Activated CD4-positive, alpha-beta T cell treated with anti-CD3 and anti-CD28 coated beads, Interleukin-2, amount 10 ng/mL, durations not matched to agents 24 days and 14 days (primary cell): ENCODE results near the gene TCEA2. TPM values are rescaled to one million over a fixed set of nuclear protein-coding genes. Genes with fewer than 3 reads are reported as not detected.
"Not testable (repeated sequence)": the region's sequence is repeated elsewhere in the genome, so short reads cannot be mapped to it uniquely, and the experiment has no call there.

Source experiments
- DNase-seq: peaks from one replicate; pipeline ENCODE4 v3.0.0; 2022
- H3K27ac Mint-ChIP-seq: one replicate; pipeline ENCODE4 v1.8.0; 2022; ENCODE audit warnings: mild to moderate bottlenecking, mixed read lengths
- H3K27me3 Mint-ChIP-seq: one replicate; pipeline ENCODE4 v1.8.0; 2022; ENCODE audit warnings: mixed read lengths
- H3K36me3 Mint-ChIP-seq: one replicate; pipeline ENCODE4 v1.8.0; 2022; ENCODE audit warnings: low read depth, mild to moderate bottlenecking, mixed read lengths
- H3K4me1 Mint-ChIP-seq: one replicate; pipeline ENCODE4 v1.8.0; 2021; ENCODE audit warnings: mixed read lengths
- H3K4me3 Mint-ChIP-seq: one replicate; pipeline ENCODE4 v1.8.0; 2022; ENCODE audit warnings: mild to moderate bottlenecking, moderate library complexity, mixed read lengths
- H3K9me3 Mint-ChIP-seq: one replicate; pipeline ENCODE4 v1.8.0; 2021; ENCODE audit warnings: mixed read lengths
- intact Hi-C: fragments of 100-400 bp; cut with micrococcal nuclease; formaldehyde crosslinking; loops from one replicate; pipeline ENCODE4 v1.15.1; 2023
- total RNA-seq: library from RNA; stranded (reverse); gene quantifications from 2 replicates; pipeline ENCODE4 v1.2.3, GENCODE V29; 2022

The TCEA2 gene
- total RNA-seq, 1 donor from 2014 or later, result 35.4 TPM

DNA sequence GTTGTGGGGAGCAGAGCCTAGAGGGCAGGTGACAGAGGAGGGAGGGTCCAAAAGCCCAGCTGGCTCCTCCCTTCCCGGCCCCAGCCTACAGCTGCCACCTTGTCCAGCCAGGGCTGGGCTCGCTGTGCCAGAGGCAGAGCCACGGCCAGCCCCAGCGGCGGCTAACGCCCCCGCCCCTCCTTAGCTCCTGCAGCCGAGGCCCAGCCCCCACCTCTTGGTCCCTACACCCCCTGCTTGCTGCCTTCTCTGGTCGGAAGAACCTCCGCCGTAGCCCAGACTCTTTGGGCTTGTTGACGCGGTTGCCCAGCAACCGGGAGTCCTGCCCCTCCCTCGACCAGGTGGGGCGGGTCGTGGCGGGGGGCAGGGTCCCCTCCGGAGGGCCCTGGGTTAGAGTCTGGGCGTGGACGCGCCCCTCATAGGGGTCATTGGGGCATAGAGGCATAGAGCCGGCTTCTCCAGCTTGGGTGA, 21.7 kb downstream of the TCEA2 start:
- peaks cover 35% of the 10 kb centered on the region for H3K27me3 Mint-ChIP-seq
- intact Hi-C loops, result no loop called here

DNA sequence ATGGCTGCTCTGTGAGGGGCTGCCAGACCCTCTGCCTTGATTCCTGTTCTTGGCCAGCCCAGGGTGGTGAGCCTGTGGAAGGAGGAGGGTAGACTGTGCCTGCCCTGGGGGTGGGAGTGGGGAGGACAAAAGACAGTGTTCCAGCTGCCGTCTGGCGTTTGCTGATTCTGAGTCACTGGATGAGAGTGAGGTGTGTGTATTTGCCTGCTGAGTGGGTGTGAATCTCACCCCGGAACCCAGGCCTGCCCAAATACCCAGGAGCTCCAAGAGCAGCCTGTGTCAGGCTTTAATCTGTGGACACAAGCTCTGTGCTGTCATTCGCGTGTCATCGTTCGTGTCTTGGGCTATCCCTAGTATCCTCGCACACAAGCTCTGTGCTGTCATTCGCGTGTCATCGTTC, 23.8 kb downstream of the TCEA2 start:
- H3K4me1 Mint-ChIP-seq, result peaks cover 14% of the 10 kb centered on the region
- no peak overlapping the region for H3K4me3 Mint-ChIP-seq
- H3K27me3 Mint-ChIP-seq, result peaks cover 33% of the 10 kb centered on the region
- no peak overlapping the region for H3K27ac Mint-ChIP-seq
- intact Hi-C loops, result no loop called here
- DNase-seq, result no peak
- no peaks in the 10 kb centered on the region for H3K9me3 Mint-ChIP-seq
- no peaks in the 10 kb centered on the region for H3K36me3 Mint-ChIP-seq

More for the DNA sequence above, 21.7 kb downstream of the TCEA2 start:
- Mint-ChIP-seq H3K36me3 (no peaks in the 10 kb centered on the region), H3K27ac (no peak overlapping the region), H3K4me1 (peaks cover 22% of the 10 kb centered on the region), H3K9me3 (no peaks in the 10 kb centered on the region), H3K4me3 (peak overlapping the region; percentile 83)
- DNase-seq, result no peak

DNA sequence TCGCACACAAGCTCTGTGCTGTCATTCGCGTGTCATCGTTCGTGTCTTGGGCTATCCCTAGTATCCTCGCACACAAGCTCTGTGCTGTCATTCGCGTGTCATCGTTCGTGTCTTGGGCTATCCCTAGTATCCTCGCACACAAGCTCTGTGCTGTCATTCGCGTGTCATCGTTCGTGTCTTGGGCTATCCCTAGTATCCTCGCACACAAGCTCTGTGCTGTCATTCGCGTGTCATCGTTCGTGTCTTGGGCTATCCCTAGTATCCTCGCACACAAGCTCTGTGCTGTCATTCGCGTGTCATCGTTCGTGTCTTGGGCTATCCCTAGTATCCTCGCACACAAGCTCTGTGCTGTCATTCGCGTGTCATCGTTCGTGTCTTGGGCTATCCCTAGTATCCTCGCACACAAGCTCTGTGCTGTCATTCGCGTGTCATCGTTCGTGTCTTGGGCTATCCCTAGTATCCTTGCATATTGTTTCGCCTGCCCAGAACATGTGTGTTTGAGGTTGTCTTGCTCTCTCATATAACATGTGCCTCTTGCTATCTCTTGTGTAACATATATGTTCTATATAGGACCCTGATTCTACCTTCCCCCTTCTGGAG, 24.3 kb downstream of the TCEA2 start:
- H3K4me3 Mint-ChIP-seq, intact Hi-C loops, H3K27ac Mint-ChIP-seq, H3K36me3 Mint-ChIP-seq, DNase-seq, H3K9me3 Mint-ChIP-seq: not testable (repeated sequence)
- Mint-ChIP-seq H3K4me1 (peaks cover 12% of the 10 kb centered on the region), H3K27me3 (peaks cover 29% of the 10 kb centered on the region)

DNA sequence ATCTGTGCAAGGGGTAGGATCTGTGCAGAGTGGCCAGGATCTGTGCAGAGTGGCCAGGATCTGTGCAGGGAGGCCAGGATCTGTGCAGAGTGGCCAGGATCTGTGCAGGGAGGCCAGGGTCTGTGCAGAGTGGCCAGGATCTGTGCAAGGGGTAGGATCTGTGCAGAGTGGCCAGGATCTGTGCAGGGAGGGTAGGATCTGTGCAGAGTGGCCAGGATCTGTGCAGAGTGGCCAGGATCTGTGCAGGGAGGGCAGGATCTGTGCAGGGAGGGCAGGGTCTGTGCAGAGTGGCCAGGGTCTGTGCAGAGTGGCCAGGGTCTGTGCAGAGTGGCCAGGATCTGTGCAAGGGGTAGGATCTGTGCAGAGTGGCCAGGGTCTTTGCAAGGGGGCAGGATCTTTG, 25.6 kb downstream of the TCEA2 start:
- H3K9me3 Mint-ChIP-seq, intact Hi-C loops, H3K4me3 Mint-ChIP-seq, H3K27ac Mint-ChIP-seq, H3K36me3 Mint-ChIP-seq, H3K4me1 Mint-ChIP-seq, DNase-seq: not testable (repeated sequence)
- H3K27me3 Mint-ChIP-seq, result peaks cover 25% of the 10 kb centered on the region

DNA sequence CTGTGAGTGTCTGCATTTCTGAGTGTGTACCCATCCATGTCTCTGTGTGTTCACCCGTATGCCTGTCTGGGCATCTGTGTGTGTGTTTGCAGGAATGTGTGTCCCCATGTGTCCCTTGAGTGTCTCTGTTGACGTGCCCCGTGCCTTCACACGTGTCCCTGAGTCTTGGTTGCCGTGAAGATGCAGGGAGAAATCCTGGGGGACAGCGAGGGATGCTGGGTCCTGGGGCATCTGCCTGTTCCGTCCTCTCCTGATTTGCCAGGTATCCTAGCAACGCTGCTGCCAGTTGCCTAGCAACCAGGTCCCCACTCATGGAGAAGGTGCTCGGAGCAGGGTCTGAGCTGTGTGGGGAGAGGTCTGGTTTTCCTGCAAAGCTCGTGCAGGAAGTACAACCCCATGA, 27.2 kb downstream of the TCEA2 start:
- Mint-ChIP-seq H3K27me3 (peaks cover 17% of the 10 kb centered on the region), H3K27ac (no peak overlapping the region), H3K4me3 (no peak overlapping the region), H3K36me3 (no peaks in the 10 kb centered on the region), H3K9me3 (no peaks in the 10 kb centered on the region), H3K4me1 (no peaks in the 10 kb centered on the region)
- no peak for DNase-seq
- intact Hi-C loops, result no loop called here

DNA sequence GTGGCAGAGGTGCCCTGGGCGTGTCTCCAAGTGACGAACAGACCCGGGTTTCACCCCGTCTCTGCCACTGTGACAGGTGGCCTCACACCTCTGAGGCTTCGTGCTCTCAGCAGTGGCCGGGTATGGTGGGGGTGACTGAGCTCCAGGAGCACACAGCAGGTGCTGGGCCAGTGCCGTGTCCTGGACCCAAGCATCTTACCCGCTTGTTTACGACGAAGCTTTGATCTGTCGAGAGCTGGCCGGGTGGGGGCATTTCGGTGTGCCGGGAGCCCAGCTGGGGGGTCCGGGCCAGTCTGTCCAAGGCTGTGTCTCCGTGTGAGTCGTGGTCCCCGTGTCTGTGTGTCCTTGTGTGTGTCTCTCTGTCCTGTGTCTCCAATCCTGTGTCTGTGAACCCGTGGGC, 28.3 kb downstream of the TCEA2 start:
- Mint-ChIP-seq H3K9me3 (no peaks in the 10 kb centered on the region), H3K4me3 (no peak overlapping the region), H3K27ac (no peak overlapping the region), H3K36me3 (no peaks in the 10 kb centered on the region), H3K4me1 (no peaks in the 10 kb centered on the region), H3K27me3 (peaks cover 6% of the 10 kb centered on the region)
- no peak for DNase-seq
- intact Hi-C loops, result no loop called here

DNA sequence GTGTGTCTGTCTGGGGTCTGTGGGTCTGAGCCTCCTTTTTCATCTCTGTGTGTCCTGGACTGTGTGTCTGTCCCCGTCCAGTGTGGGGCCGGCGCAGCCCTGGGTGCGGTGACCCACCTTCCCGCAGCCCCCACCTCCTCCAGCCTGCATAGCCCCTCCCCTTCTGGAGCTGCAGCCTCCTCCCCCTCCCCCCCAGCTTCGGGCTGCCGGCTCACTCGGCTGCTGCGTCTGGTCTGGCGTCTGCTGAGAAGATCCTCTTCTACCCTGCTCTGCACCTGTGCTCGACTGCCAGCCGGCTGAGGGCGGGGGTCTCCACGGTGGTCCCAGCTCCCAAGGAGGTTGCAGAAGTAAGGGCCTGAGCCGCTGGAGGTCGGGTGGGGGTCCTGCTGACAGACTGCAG, 28.8 kb downstream of the TCEA2 start:
- Mint-ChIP-seq H3K9me3 (peaks cover 4% of the 10 kb centered on the region), H3K27ac (no peak overlapping the region), H3K36me3 (peaks cover under 1% of the 10 kb centered on the region), H3K4me1 (no peaks in the 10 kb centered on the region), H3K27me3 (peaks cover 3% of the 10 kb centered on the region), H3K4me3 (no peak overlapping the region)
- intact Hi-C loops, result no loop called here
- no peak for DNase-seq

DNA sequence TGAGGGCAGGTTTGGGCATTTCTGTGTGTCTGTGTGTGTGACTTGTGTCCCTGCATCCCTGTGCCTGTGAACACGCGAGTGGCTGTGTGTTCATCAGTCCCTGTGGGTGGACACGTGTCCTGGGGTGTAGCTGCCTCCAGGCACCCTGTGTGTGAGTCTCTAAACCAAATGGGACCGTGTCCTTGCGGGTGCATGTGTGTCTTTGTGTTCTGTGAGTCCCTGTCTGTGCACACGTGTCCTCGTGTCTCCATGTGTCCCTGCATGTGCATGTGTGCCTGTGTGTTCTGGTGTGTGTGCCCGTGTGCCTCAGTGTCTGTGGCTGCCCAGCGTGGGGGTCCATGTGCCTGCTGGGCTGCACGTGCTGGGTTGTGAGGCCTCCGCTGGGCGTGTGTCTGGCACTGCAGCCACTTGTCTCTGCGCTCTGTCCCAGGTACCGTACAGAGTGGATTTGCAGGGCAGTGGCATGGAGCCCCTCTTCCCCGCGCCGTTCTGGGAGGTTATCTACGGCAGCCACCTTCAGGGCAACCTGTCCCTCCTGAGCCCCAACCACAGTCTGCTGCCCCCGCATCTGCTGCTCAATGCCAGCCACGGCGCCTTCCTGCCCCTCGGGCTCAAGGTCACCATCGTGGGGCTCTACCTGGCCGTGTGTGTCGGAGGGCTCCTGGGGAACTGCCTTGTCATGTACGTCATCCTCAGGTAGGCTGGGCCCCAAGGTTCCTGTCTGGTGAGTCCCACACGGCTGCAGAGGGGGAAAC, 29.4 kb downstream of the TCEA2 start:
- H3K27ac Mint-ChIP-seq, result no peak overlapping the region
- peaks cover 2% of the 10 kb centered on the region for H3K36me3 Mint-ChIP-seq
- no peak for DNase-seq
- H3K9me3 Mint-ChIP-seq, result peaks cover 7% of the 10 kb centered on the region
- intact Hi-C loops, result no loop called here
- no peaks in the 10 kb centered on the region for H3K4me1 Mint-ChIP-seq
- peaks cover 3% of the 10 kb centered on the region for H3K27me3 Mint-ChIP-seq
- H3K4me3 Mint-ChIP-seq, result no peak overlapping the region

DNA sequence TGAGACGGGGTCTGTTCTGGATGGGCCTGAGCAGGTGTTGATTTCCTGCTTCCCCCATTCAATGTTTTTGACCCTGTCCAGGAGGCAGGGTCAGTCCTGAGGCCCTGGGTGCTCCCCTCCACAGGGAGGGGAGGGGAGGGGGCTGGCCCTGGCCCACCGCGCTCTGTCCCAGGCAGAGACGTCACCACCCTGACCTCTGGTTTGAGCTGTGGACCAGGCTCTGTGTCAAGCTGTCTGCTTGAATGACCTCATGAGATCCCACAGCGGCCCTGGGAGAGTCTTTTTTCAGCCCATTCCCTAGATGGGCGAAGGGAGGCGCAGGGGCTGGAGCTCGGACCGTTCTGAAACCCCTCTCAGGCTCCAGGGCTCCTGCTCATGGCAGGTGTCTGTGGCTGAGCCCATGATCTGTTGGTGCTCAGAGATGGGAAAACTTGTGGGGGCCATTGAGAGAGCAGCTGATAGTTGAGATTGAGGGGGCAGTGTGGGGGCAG, 30.1 kb downstream of the TCEA2 start:
- Mint-ChIP-seq H3K9me3 (peaks cover 7% of the 10 kb centered on the region), H3K4me1 (no peaks in the 10 kb centered on the region), H3K4me3 (no peak overlapping the region), H3K27ac (no peak overlapping the region), H3K27me3 (peaks cover 3% of the 10 kb centered on the region), H3K36me3 (peaks cover 2% of the 10 kb centered on the region)
- intact Hi-C loops, result no loop called here
- no peak for DNase-seq

DNA sequence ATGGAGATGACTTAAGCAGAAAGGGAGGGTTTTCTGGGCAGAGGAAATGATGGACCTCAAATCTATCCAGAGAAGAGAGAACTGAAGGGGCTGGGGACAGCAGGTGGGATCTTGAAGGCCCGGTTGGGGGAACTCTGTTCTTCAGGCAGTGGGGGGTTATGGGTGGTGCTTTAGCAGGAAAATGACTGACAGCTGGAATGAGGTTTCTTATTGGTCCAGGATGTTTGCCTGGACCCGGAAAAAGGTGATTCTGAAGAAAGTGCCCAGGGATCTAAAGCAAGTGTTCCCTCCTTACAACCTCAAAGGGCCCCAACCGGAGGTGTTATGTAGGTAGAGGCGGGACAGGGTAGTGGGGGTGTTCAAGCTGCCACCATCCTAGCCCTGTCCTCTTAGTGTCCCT, 32.5 kb downstream of the TCEA2 start:
- Mint-ChIP-seq H3K9me3 (peaks cover 7% of the 10 kb centered on the region), H3K4me1 (no peaks in the 10 kb centered on the region), H3K27me3 (no peaks in the 10 kb centered on the region), H3K36me3 (peaks cover 2% of the 10 kb centered on the region), H3K4me3 (no peak overlapping the region), H3K27ac (no peak overlapping the region)
- DNase-seq, result no peak
- intact Hi-C loops, result no loop called here

DNA sequence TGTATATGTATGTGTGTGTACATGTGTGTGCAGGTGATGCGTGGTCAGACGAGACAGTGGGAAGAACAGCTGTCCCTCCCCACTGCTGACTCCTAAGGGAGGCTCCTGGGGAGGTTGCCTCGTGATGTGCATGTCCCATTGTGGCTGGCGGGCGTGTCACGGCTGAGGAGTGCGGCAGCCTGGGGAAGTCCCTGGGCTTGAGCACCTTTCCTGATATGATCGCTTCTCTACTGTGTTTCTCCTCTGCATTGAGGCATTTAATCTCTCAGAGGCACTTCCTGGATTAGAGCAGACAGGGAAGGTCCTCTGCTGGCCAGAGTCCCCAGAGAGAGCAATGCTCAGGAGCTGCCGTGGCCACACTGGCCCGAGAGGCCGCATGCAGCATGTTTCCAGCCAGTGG, 32.9 kb downstream of the TCEA2 start:
- H3K4me3 Mint-ChIP-seq, result no peak overlapping the region
- peaks cover 7% of the 10 kb centered on the region for H3K9me3 Mint-ChIP-seq
- no peaks in the 10 kb centered on the region for H3K4me1 Mint-ChIP-seq
- DNase-seq, result no peak
- peaks cover 2% of the 10 kb centered on the region for H3K36me3 Mint-ChIP-seq
- H3K27me3 Mint-ChIP-seq, result peaks cover 2% of the 10 kb centered on the region
- no peak overlapping the region for H3K27ac Mint-ChIP-seq
- intact Hi-C loops, result no loop called here

DNA sequence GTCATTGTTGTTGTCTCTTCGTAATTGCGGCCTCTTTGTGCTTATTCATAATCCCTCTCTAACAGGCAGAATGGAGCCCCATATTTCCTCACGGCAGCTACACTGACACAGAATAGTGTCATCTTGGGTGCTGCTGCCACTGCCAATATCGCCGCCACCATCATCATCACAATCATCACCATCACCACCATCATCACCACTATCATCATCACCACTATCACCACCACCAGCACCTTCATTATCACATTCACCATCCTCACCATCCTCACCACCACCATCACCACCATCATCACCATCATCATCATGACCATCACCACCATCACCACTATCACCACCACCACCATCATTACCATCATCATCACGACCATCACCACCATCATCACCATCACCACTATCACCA, 33.5 kb downstream of the TCEA2 start:
- Mint-ChIP-seq H3K27me3 (peaks cover 8% of the 10 kb centered on the region), H3K4me3 (no peak overlapping the region), H3K36me3 (peaks cover 2% of the 10 kb centered on the region), H3K27ac (no peak overlapping the region), H3K4me1 (no peaks in the 10 kb centered on the region), H3K9me3 (peaks cover 7% of the 10 kb centered on the region)
- DNase-seq, result no peak
- intact Hi-C loops, result no loop called here

DNA sequence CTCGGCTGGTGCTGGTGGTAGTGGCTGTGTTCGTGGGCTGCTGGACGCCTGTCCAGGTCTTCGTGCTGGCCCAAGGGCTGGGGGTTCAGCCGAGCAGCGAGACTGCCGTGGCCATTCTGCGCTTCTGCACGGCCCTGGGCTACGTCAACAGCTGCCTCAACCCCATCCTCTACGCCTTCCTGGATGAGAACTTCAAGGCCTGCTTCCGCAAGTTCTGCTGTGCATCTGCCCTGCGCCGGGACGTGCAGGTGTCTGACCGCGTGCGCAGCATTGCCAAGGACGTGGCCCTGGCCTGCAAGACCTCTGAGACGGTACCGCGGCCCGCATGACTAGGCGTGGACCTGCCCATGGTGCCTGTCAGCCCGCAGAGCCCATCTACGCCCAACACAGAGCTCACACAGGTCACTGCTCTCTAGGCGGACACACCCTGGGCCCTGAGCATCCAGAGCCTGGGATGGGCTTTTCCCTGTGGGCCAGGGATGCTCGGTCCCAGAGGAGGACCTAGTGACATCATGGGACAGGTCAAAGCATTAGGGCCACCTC, 35.5 kb downstream of the TCEA2 start:
- Mint-ChIP-seq H3K9me3 (peaks cover 7% of the 10 kb centered on the region), H3K4me1 (no peaks in the 10 kb centered on the region), H3K36me3 (peaks cover 2% of the 10 kb centered on the region), H3K27me3 (peaks cover 17% of the 10 kb centered on the region), H3K27ac (no peak overlapping the region), H3K4me3 (no peak overlapping the region)
- no peak for DNase-seq
- intact Hi-C loops, result no loop called here

DNA sequence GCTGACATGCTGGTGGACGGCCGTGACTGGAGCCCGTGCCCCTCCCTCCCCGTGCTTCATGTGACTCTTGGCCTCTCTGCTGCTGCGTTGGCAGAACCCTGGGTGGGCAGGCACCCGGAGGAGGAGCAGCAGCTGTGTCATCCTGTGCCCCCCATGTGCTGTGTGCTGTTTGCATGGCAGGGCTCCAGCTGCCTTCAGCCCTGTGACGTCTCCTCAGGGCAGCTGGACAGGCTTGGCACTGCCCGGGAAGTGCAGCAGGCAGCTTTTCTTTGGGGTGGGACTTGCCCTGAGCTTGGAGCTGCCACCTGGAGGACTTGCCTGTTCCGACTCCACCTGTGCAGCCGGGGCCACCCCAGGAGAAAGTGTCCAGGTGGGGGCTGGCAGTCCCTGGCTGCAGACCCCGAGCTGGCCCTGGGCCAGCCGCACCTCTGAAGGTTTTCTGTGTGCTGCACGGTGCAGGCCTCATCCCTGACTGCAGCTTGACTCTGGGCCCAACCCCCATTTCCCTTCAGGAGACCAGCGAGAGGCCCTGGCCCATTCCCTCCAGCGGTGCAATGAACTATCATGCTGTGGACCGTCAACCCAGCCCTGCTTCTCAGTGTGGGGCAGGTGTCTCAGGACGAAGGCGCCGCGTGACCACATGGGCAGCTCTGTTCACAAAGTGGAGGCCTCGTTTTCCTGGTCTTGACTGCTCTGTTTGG, 36.2 kb downstream of the TCEA2 start:
- Mint-ChIP-seq H3K9me3 (peaks cover 7% of the 10 kb centered on the region), H3K36me3 (peaks cover 2% of the 10 kb centered on the region), H3K4me1 (no peaks in the 10 kb centered on the region), H3K4me3 (no peak overlapping the region), H3K27me3 (peaks cover 20% of the 10 kb centered on the region), H3K27ac (no peak overlapping the region)
- intact Hi-C loops, result no loop called here
- DNase-seq, result no peak
